ENCODE results near the gene NTRK3.

The NTRK3 gene

GRCh38 chr15:88089024-88089620, 167.4 kb downstream of the NTRK3 start:
- no peak overlapping the region for H3K4me3 ChIP-seq (ENCODE audit: low read depth, low read length)
- no peak for TF ChIP-seq CTCF (IDR thresholded peaks at IDR 0.05; ENCODE audit: borderline replicate concordance, insufficient read depth, low read depth, low read length)

- no peak overlapping the region for H3K4me3 ChIP-seq (ENCODE audit: low read depth, low read length)
- TF ChIP-seq CTCF (IDR thresholded peaks at IDR 0.05; ENCODE audit: borderline replicate concordance, insufficient read depth, low read depth, low read length) = no peak
Observed at GRCh38 chr15:88083811-88084760, 172.5 kb downstream of the NTRK3 start.

- no peak for TF ChIP-seq CTCF (IDR thresholded peaks at IDR 0.05; ENCODE audit: borderline replicate concordance, insufficient read depth, low read depth, low read length)
- H3K4me3 ChIP-seq (ENCODE audit: low read depth, low read length) = no peak overlapping the region
Observed at GRCh38 chr15:88080616-88081015, 175.9 kb downstream of the NTRK3 start.

- TF ChIP-seq CTCF (IDR thresholded peaks at IDR 0.05; ENCODE audit: borderline replicate concordance, insufficient read depth, low read depth, low read length) = no peak
- H3K4me3 ChIP-seq (ENCODE audit: low read depth, low read length) = no peak overlapping the region
Observed at GRCh38 chr15:88077296-88078020, 179.1 kb downstream of the NTRK3 start.

- no peak for TF ChIP-seq CTCF (IDR thresholded peaks at IDR 0.05; ENCODE audit: borderline replicate concordance, insufficient read depth, low read depth, low read length)
Observed at GRCh38 chr15:88076328-88076727, 180.2 kb downstream of the NTRK3 start.

GRCh38 chr15:88075102-88075501, 181.4 kb downstream of the NTRK3 start:
- H3K4me3 ChIP-seq (ENCODE audit: low read depth, low read length) = no peak overlapping the region
- no peak for TF ChIP-seq CTCF (IDR thresholded peaks at IDR 0.05; ENCODE audit: borderline replicate concordance, insufficient read depth, low read depth, low read length)

More at GRCh38 chr15:88076328-88076727, 180.2 kb downstream of the NTRK3 start:
- H3K4me3 ChIP-seq (ENCODE audit: low read depth, low read length) = no peak overlapping the region
